Measurements from ENCODE around the gene PDGFA.

PDGFA gene

DNA sequence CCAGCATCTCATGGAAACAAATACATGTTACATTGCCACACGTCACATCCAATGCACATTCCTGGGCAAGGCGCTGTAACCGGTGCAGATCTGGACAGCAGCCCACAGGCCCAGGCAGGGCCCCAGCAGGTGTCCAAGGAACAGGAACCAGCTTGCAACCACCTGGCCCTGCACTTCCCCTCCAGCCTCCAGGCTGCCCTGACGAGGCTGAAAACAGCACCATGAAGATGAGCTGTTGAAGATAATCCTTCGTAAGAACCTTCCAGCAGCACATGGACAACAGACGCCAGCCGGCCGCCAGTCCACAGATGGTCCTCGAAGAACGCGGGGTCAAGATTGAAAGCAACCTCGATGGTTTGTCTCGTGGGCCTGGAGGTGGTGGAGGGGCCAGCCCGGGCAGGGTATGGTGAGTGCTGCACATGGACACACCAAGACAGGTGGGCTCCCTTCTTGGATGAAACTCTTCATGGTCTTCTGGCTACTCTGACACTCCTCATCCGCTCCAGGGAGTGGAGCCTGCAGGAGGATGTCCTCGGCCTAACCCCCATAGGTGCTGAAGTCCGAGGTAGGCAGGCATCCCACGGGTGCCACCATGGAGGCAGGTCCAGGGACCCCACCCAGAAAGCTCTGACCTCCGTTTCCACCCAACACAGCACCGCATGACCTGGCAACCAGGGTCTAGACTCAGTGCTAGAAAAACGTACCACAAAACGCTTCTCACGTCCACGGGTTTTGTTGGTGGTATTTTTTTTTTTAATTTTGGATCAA, 22.9 kb downstream of the PDGFA start:
- no peak for DNase-seq (ENCODE audit: low read depth)
- TF ChIP-seq, protein P1, sequence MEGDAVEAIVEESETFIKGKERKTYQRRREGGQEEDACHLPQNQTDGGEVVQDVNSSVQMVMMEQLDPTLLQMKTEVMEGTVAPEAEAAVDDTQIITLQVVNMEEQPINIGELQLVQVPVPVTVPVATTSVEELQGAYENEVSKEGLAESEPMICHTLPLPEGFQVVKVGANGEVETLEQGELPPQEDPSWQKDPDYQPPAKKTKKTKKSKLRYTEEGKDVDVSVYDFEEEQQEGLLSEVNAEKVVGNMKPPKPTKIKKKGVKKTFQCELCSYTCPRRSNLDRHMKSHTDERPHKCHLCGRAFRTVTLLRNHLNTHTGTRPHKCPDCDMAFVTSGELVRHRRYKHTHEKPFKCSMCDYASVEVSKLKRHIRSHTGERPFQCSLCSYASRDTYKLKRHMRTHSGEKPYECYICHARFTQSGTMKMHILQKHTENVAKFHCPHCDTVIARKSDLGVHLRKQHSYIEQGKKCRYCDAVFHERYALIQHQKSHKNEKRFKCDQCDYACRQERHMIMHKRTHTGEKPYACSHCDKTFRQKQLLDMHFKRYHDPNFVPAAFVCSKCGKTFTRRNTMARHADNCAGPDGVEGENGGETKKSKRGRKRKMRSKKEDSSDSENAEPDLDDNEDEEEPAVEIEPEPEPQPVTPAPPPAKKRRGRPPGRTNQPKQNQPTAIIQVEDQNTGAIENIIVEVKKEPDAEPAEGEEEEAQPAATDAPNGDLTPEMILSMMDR (conservative IDR thresholded peaks at IDR 0.05; ENCODE audit: low read depth, low read length): no peak
- no peak overlapping the region for H3K4me3 ChIP-seq (ENCODE audit: low read depth, low read length)

DNA sequence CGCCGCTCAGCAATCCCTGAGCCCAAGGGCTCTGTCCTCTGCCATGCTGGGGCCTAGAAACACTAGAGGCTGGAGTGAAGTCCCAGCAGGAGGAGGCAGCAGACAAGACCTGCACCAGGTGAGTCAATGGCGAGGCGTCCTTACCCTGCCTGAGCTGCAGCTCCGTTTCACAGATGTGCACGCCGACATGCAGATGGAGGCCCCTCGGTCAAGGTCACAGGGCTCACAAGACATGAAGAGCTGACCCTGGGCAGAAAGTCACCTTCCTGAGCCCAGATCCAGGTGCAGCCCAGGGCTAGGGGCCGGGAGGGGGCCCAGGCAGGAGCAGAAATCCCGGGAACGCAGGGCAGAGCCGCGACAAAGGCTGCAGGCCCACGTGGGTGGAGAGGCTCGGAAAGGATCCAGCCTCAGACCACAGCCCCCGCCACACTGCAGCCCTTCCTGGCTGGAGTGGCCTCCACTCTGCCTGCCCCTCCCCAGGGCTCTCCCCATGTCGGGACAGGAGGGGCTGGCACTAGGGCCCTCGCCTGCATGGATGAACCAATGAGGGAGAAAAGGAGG, 23.8 kb downstream of the PDGFA start:
- TF ChIP-seq, protein P1 (conservative IDR thresholded peaks at IDR 0.05; ENCODE audit: low read depth, low read length): no peak
- no peak for DNase-seq (ENCODE audit: low read depth)
- no peak overlapping the region for H3K4me3 ChIP-seq (ENCODE audit: low read depth, low read length)

DNA sequence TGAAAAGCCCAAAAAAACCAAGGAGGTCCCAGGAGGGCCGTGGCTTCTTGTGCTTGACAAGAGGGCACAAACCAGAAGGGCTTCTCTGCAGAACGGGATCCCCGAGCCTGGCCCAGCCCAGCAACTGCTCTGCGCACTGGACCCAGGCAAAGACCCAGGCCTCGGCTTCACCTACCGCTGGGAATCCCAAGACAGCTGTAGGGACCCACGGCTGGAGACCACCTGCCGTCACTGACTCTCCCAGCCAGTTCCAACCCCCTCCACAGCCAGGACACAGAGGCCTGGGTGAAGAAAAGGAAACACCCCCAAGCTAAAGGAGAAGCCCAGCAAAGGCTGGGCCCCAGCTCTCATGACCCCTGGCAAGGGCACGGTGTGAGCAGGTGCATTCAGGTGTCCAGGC, 24.3 kb downstream of the PDGFA start:
- TF ChIP-seq, protein P1 (conservative IDR thresholded peaks at IDR 0.05; ENCODE audit: low read depth, low read length): no peak
- no peak for DNase-seq (ENCODE audit: low read depth)
- H3K4me3 ChIP-seq (ENCODE audit: low read depth, low read length): no peak overlapping the region

DNA sequence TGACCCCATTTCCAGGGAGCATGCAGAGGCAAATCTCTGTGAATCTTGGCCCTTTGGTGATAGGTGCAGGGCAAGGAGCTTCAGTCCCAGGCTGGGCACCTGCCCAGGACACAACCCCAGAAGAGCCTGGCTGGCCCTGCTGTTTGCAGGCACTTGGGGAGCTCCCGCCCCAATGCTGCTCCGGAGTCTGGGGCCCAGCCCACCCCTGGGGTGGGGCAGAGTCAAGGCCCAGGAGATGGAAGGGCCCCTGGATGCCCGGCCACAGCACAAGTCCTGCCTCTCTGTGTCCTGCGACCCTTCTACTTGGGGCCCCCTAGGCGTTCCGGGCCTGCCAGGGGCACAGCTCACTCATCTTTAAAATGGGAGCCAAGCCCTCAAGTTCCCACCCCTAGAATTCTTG, 24.7 kb downstream of the PDGFA start:
- H3K4me3 ChIP-seq (ENCODE audit: low read depth, low read length): no peak overlapping the region
- TF ChIP-seq, protein P1 (conservative IDR thresholded peaks at IDR 0.05; ENCODE audit: low read depth, low read length): no peak
- DNase-seq (ENCODE audit: low read depth): no peak

DNA sequence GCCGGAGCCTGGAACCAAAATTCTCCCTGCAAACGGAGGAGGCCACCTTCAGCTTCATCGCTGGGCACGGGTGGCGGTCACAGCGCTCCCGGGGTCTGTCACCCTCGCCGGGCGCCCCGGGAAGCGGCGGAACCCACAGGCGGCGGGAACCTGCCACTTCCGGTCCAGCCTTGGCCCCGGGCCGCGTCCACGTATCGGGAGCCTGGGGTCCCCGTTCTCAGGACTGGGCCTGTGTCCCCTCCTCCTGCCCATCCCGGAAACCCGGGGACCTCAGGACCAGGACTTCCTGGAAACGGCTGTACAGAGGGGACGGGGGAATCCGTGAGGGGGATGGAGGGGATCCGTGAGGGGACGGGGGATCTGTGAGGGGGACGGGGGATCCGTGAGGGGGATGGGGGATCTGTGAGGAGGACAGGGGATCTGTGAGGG, 25.4 kb downstream of the PDGFA start:
- no peak for DNase-seq (ENCODE audit: low read depth)
- no peak overlapping the region for H3K4me3 ChIP-seq (ENCODE audit: low read depth, low read length)
- TF ChIP-seq, protein P1 (conservative IDR thresholded peaks at IDR 0.05; ENCODE audit: low read depth, low read length): no peak

DNA sequence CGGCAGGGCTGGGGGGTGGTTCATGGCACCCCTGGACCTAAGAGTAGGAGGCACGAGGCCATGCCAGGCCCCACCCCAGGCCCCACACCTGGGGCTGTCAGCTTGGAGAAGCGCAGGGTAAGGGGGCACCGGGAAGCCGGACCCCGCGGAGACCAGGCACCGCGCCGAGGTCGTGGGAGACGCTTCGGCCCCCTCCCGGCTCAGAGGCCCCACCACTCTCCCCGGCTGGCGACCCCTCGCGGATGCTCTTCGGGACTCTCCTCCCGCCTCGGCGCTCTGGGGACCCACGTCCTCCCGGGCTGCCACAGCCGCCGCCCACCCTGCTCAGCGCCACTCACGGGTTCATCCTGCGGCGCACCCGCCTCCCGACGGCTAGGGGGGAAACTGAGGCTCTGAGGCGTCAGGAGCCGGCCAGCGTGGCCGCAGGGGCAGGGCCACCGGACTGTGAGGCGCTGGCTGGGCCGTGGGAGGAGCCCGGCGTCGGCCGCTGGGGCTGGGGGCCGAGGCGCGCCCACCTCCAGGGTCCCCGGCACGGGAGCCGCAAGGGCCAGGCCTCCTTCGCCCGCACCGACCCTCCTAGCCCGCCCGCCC, 25.9 kb downstream of the PDGFA start:
- no peak for DNase-seq (ENCODE audit: low read depth)
- TF ChIP-seq, protein P1 (conservative IDR thresholded peaks at IDR 0.05; ENCODE audit: low read depth, low read length): no peak
- no peak overlapping the region for H3K4me3 ChIP-seq (ENCODE audit: low read depth, low read length)
